Keratinocyte (primary cell): ENCODE results near the gene LPXN. TPM values are rescaled to one million over a fixed set of nuclear protein-coding genes. Genes with fewer than 3 reads are reported as not detected.

Experiments used
- DNase-seq: peaks from one replicate; pipeline ENCODE4 v3.0.0-alpha.2; 2011; ENCODE audit warnings: low read depth, missing footprints, low spot score
- FAIRE-seq: peaks from 2 replicates; lab custom pipeline; 2011; peaks lifted over from hg19 to GRCh38; lab: Jason Lieb, UNC
- H2AFZ ChIP-seq: 2 replicates; pipeline ENCODE4 v1.6.0; 2012; ENCODE audit warnings: low read length, control low read depth, inconsistent platforms; ENCODE audit not compliant: control insufficient read depth
- H3K27ac ChIP-seq: 2 replicates; pipeline ENCODE4 v1.5.1; 2011; ENCODE audit warnings: low read length; ENCODE audit not compliant: control insufficient read depth, insufficient read depth
- H3K27me3 ChIP-seq: 3 replicates; pipeline ENCODE4 v1.6.0; 2011; ENCODE audit warnings: low read length; ENCODE audit not compliant: control insufficient read depth, insufficient read depth; ENCODE audit errors: extremely low read depth
- H3K36me3 ChIP-seq, 2 experiments: 2 replicates in 1 of 2; 3 replicates in 1 of 2; pipeline ENCODE4 v1.5.1; 2011; ENCODE audit warnings: low read length in 2 of 2, mild to moderate bottlenecking in 1 of 2; ENCODE audit not compliant: control insufficient read depth in 2 of 2, insufficient read depth in 2 of 2; ENCODE audit errors: extremely low read depth in 1 of 2
- H3K4me1 ChIP-seq: 3 replicates; pipeline ENCODE4 v1.5.1; 2011; ENCODE audit warnings: low read length; ENCODE audit not compliant: control insufficient read depth, insufficient read depth; ENCODE audit errors: extremely low read depth
- H3K4me2 ChIP-seq: 3 replicates; pipeline ENCODE4 v1.6.0; 2011; ENCODE audit warnings: low read depth, low read length; ENCODE audit not compliant: control insufficient read depth, insufficient read depth; ENCODE audit errors: extremely low read depth
- H3K4me3 ChIP-seq, 3 experiments: fragments of 200-600 bp in 1 of 3; sonication (generic) in 1 of 3; 2 replicates in 2 of 3; 3 replicates in 1 of 3; pipeline ENCODE4 v1.5.1; 2011 to 2016; ENCODE audit warnings: low read length in 3 of 3, mild to moderate bottlenecking in 3 of 3, control low read depth in 2 of 3, inconsistent platforms in 1 of 3, low read depth in 1 of 3, mixed read lengths in 1 of 3, mixed run types in 1 of 3, moderate library complexity in 1 of 3; ENCODE audit not compliant: control insufficient read depth in 2 of 3, insufficient read depth in 2 of 3; ENCODE audit errors: extremely low read depth in 1 of 3
- H3K79me2 ChIP-seq: 2 replicates; pipeline ENCODE4 v1.6.0; 2012; ENCODE audit warnings: low read length; ENCODE audit not compliant: control insufficient read depth, insufficient read depth
- H3K9ac ChIP-seq: 3 replicates; pipeline ENCODE4 v1.6.0; 2011; ENCODE audit warnings: low read length; ENCODE audit not compliant: control insufficient read depth, insufficient read depth; ENCODE audit errors: extremely low read depth
- H3K9me1 ChIP-seq: 3 replicates; pipeline ENCODE4 v1.6.0; 2011; ENCODE audit warnings: low read length; ENCODE audit not compliant: control insufficient read depth, insufficient read depth; ENCODE audit errors: extremely low read depth
- H3K9me3 ChIP-seq: 2 replicates; pipeline ENCODE4 v1.5.1; 2012; ENCODE audit warnings: low read depth, low read length; ENCODE audit not compliant: control insufficient read depth
- H4K20me1 ChIP-seq: 3 replicates; pipeline ENCODE4 v1.6.0; 2011; ENCODE audit warnings: low read length; ENCODE audit not compliant: control insufficient read depth, insufficient read depth; ENCODE audit errors: extremely low read depth
- CTCF ChIP-seq, 3 experiments: IDR thresholded peaks in 1 of 3; conservative IDR thresholded peaks in 1 of 3; optimal IDR thresholded peaks in 1 of 3; 2 replicates in 2 of 3; 3 replicates in 1 of 3; pipeline versions ENCODE3 to v1.5.1; 2011; ENCODE audit warnings: low read length in 3 of 3, mild to moderate bottlenecking in 3 of 3, moderate library complexity in 2 of 3, control low read depth in 1 of 3, inconsistent platforms in 1 of 3; ENCODE audit not compliant: insufficient read depth in 2 of 3; ENCODE audit errors: extremely low read depth in 1 of 3
- EZH2 ChIP-seq: IDR thresholded peaks from one replicate; pipeline ENCODE4 v1.6.1; 2012; ENCODE audit warnings: inconsistent platforms, mild to moderate bottlenecking, low read length, moderate library complexity
- dilution Hi-C: fragments of 300-500 bp; cut with MboI; formaldehyde crosslinking; loops from one replicate; pipeline ENCODE4 v1.7.0; 2020; ENCODE audit warnings: low sequenced_read_pairs; ENCODE audit not compliant: extremely low pct_ligation_motif_present
- polyA plus RNA-seq, 5 experiments: library from polyadenylated mRNA; depleted of rRNA in 3 of 5; stranded (reverse) in 3 of 5; stranded (forward) in 1 of 5; unstranded in 1 of 5; fragments of >200 nt; gene quantifications; 1 replicate in 1 of 5; 2 replicates in 3 of 5; 3 replicates in 1 of 5; pipeline versions ENCODE4 v1.2.1 to v1.2.3, GENCODE V29; 2011 to 2012; ENCODE audit warnings: missing spikeins in 2 of 5, low read depth in 1 of 5, low replicate concordance in 1 of 5

Gene LPXN
- polyA plus RNA-seq, 1 donor (not counting 4 experiments of a cell fraction or from before 2014, with no cell fraction given): 83.9 TPM

GRCh38 chr11:58582437-58582836, 6.8 kb upstream of the LPXN start:
- no peak for FAIRE-seq
- H3K4me1 ChIP-seq: peaks cover 23% of the 10 kb centered on the region
- no peak overlapping the region for H3K27ac ChIP-seq
- peaks cover 3% of the 10 kb centered on the region for H4K20me1 ChIP-seq
- peak overlapping the region; percentile 99 for H3K4me2 ChIP-seq
- H2AFZ ChIP-seq: no peak overlapping the region
- no peak overlapping the region for H3K9ac ChIP-seq
- peaks cover 1 to 11% of the 10 kb centered on the region in 2 experiments for H3K36me3 ChIP-seq
- H3K9me3 ChIP-seq: no peaks in the 10 kb centered on the region
- H3K9me1 ChIP-seq: no peaks in the 10 kb centered on the region
- TF ChIP-seq EZH2 (no peak), CTCF (optimal IDR thresholded peaks at IDR 0.05 in 1 of 3, IDR thresholded peaks at IDR 0.05 in 1 of 3, conservative IDR thresholded peaks at IDR 0.05 in 1 of 3; ENCODE audit: extremely low read depth in 1 of 3, insufficient read depth in 2 of 3, low read length in 3 of 3) (no peak)
- peak overlapping the region in 1 of 3 experiments; percentile 43 for H3K4me3 ChIP-seq
- no peaks in the 10 kb centered on the region for H3K27me3 ChIP-seq
- DNase-seq: no peak
- dilution Hi-C loops: no loop called here
- peaks cover 81% of the 10 kb centered on the region for H3K79me2 ChIP-seq

- Histone ChIP-seq H3K27ac (peak overlapping the region; percentile 94), H3K27me3 (no peaks in the 10 kb centered on the region), H4K20me1 (peaks cover 3% of the 10 kb centered on the region), H3K36me3 (peaks cover 0 to 3% of the 10 kb centered on the region in 2 experiments), H2AFZ (no peak overlapping the region), H3K9me3 (no peaks in the 10 kb centered on the region), H3K4me2 (peak overlapping the region; percentile 99), H3K79me2 (peaks cover 62% of the 10 kb centered on the region), H3K9me1 (no peaks in the 10 kb centered on the region), H3K4me3 (peak overlapping the region; percentile 69 to 96 (median 90)), H3K9ac (peak overlapping the region; percentile 96), H3K4me1 (peaks cover 44% of the 10 kb centered on the region)
- DNase-seq (no peak), FAIRE-seq (no peak)
- dilution Hi-C loops: no loop called here
- TF ChIP-seq CTCF (optimal IDR thresholded peaks at IDR 0.05 in 1 of 3, IDR thresholded peaks at IDR 0.05 in 1 of 3, conservative IDR thresholded peaks at IDR 0.05 in 1 of 3; ENCODE audit: extremely low read depth in 1 of 3, insufficient read depth in 2 of 3, low read length in 3 of 3) (no peak), EZH2 (no peak)
Observed at GRCh38 chr11:58580311-58580710, 4.7 kb upstream of the LPXN start.
